Activated T-cell treated with anti-CD3 and anti-CD28 coated beads for 4 hours (primary cell): ENCODE measurements around the gene IGFBP1.
"Not testable (repeated sequence)": the region's sequence is repeated elsewhere in the genome, so short reads cannot be mapped to it uniquely, and the experiment has no call there.

ENCODE experiments used
- DNase-seq: peaks from one replicate; pipeline ENCODE4 v3.0.0-alpha.2; 2020

The IGFBP1 gene

DNA sequence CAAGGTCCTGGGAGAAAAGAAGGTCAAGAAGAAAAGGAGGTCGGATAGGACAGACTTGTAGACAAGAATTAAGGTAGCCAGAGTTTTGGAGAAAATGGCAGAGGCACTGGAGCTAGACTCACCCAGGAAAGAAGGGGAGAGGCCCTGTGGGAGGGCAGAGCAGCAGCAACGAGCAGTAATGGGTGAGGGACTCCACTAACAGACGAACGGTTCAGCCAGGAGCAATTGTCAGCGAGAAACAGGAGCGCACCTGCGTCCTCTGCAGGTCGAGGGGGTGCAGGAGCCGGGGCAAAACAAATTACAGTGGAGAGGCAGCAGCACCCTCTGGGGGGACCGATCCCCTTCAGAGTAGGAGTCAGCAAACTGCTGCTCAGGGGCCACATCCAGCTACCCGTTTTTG, 51.3 kb downstream of the IGFBP1 start:
- DNase-seq, result no peak

DNA sequence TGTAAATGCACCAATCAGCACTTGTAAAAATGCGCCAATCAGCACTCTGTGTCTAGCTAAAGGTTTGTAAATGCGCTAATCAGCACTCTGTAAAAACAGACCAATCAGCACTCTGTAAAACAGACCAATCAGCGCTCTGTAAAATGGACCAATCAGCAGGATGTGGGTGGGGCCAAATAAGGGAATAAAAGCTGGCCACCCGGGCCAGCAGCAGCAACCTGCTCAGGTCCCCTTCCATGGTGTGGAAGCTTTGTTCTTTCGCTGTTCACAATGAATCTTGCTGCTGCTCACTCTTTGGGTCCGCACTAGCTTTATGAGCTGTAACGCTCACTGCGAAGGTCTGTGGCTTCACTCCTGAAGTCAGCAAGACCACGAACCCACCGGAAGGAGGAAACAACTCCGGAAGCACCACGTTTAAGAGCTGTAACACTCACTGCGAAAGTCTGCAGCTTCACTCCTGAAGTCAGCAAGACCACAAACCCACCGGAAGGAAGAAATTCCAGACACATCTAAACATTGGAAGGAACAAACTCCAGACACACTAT, 52.0 kb downstream of the IGFBP1 start:
- DNase-seq, result not testable (repeated sequence)

GRCh38 chr7:45940939-45941338, 52.7 kb downstream of the IGFBP1 start:
- DNase-seq, result no peak
